Panc1 (cell line): ENCODE data around the gene OLIG3.

ENCODE experiments used
- TF ChIP-seq, protein P1 (sequence below): fragments of 450-650 bp; IDR thresholded peaks from 2 replicates; pipeline ENCODE4 v1.5.1; 2017; ENCODE audit warnings: mild to moderate bottlenecking
- TF ChIP-seq, protein P2 (sequence below), 2 experiments: IDR thresholded peaks; 2 replicates each; pipeline ENCODE4 v1.6.1; 2011 to 2012; ENCODE audit warnings: low read depth in 2 of 2, control low read depth in 1 of 2, low read length in 1 of 2, mild to moderate bottlenecking in 1 of 2, moderate library complexity in 1 of 2; ENCODE audit not compliant: insufficient read depth in 1 of 2

DNA sequence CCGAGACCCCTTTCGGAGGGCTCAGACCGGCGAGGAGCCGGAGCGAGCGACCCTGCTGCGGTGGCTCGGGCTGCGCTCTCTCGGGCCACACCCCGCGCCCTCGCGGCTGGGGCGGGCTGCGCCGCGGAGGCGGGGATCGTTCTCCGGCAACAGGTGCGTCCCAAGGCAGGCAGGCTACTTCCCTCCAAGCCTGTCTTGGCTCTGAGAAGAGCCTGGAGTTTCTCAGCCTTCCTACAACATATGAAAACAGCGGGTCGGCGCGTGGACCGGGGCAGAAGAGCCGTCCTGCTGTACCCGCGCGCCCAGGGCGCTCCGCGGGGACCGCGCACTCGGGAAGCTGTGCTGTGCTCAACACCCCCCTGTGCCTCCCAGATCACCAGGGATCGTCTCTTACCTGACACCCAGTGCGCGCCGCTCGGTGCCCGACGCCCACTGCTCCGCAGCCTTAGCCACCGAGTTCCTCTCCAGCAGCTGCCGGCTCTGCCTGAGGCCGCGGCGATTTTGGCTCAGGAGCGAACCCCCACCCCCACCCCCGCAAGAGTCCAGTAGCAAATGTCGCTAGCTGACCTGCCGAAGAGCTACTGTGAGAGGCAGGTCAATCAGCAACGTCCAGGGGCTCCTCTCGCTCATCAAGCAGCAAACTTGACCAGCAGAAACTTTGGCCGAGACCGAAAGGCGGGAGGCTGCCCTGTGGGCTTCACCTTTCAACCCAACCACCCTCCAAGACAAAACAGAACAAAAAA, 3.7 kb upstream of the OLIG3 start:
- TF ChIP-seq, protein P1, sequence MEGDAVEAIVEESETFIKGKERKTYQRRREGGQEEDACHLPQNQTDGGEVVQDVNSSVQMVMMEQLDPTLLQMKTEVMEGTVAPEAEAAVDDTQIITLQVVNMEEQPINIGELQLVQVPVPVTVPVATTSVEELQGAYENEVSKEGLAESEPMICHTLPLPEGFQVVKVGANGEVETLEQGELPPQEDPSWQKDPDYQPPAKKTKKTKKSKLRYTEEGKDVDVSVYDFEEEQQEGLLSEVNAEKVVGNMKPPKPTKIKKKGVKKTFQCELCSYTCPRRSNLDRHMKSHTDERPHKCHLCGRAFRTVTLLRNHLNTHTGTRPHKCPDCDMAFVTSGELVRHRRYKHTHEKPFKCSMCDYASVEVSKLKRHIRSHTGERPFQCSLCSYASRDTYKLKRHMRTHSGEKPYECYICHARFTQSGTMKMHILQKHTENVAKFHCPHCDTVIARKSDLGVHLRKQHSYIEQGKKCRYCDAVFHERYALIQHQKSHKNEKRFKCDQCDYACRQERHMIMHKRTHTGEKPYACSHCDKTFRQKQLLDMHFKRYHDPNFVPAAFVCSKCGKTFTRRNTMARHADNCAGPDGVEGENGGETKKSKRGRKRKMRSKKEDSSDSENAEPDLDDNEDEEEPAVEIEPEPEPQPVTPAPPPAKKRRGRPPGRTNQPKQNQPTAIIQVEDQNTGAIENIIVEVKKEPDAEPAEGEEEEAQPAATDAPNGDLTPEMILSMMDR: no peak
- TF ChIP-seq, protein P2, sequence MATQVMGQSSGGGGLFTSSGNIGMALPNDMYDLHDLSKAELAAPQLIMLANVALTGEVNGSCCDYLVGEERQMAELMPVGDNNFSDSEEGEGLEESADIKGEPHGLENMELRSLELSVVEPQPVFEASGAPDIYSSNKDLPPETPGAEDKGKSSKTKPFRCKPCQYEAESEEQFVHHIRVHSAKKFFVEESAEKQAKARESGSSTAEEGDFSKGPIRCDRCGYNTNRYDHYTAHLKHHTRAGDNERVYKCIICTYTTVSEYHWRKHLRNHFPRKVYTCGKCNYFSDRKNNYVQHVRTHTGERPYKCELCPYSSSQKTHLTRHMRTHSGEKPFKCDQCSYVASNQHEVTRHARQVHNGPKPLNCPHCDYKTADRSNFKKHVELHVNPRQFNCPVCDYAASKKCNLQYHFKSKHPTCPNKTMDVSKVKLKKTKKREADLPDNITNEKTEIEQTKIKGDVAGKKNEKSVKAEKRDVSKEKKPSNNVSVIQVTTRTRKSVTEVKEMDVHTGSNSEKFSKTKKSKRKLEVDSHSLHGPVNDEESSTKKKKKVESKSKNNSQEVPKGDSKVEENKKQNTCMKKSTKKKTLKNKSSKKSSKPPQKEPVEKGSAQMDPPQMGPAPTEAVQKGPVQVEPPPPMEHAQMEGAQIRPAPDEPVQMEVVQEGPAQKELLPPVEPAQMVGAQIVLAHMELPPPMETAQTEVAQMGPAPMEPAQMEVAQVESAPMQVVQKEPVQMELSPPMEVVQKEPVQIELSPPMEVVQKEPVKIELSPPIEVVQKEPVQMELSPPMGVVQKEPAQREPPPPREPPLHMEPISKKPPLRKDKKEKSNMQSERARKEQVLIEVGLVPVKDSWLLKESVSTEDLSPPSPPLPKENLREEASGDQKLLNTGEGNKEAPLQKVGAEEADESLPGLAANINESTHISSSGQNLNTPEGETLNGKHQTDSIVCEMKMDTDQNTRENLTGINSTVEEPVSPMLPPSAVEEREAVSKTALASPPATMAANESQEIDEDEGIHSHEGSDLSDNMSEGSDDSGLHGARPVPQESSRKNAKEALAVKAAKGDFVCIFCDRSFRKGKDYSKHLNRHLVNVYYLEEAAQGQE (IDR thresholded peaks at IDR 0.05; ENCODE audit: insufficient read depth in 1 of 2, low read depth in 2 of 2, low read length in 1 of 2): no peak
